Osteoblast (primary cell): ENCODE results near the gene ASGR1. TPM values are rescaled to one million over a fixed set of nuclear protein-coding genes. Genes with fewer than 3 reads are reported as not detected.

Source experiments
- DNase-seq: peaks from one replicate; pipeline ENCODE4 v3.0.0; 2011; ENCODE audit warnings: low spot score, mixed read lengths; ENCODE audit not compliant: insufficient read length; ENCODE audit errors: missing footprints
- H2AFZ ChIP-seq: 2 replicates; pipeline ENCODE4 v1.6.0; 2011; ENCODE audit warnings: mild to moderate bottlenecking, low read length
- H3K27ac ChIP-seq: 2 replicates; pipeline ENCODE4 v1.5.1; 2011; ENCODE audit warnings: mild to moderate bottlenecking, low read depth, low read length, moderate library complexity
- H3K27me3 ChIP-seq: 2 replicates; pipeline ENCODE4 v1.6.0; 2012; ENCODE audit warnings: mild to moderate bottlenecking, control low read depth, inconsistent platforms, low read length, moderate library complexity; ENCODE audit not compliant: insufficient read depth
- H3K36me3 ChIP-seq: 2 replicates; pipeline ENCODE4 v1.5.1; 2011; ENCODE audit warnings: mild to moderate bottlenecking, low read length, control low read depth, moderate library complexity; ENCODE audit not compliant: insufficient read depth
- H3K4me1 ChIP-seq: 2 replicates; pipeline ENCODE4 v1.5.1; 2011; ENCODE audit warnings: mild to moderate bottlenecking, low read length, control low read depth, moderate library complexity; ENCODE audit not compliant: insufficient read depth
- H3K4me2 ChIP-seq: 2 replicates; pipeline ENCODE4 v1.6.0; 2011; ENCODE audit warnings: mild to moderate bottlenecking, low read length; ENCODE audit not compliant: insufficient read depth
- H3K4me3 ChIP-seq: fragments of 200-600 bp; sonication (generic); 3 replicates; pipeline ENCODE4 v1.5.1; 2012; ENCODE audit warnings: mild to moderate bottlenecking, low read length, inconsistent platforms; ENCODE audit not compliant: insufficient read depth
- H3K79me2 ChIP-seq: 2 replicates; pipeline ENCODE4 v1.6.0; 2012; ENCODE audit warnings: mild to moderate bottlenecking, low read length, control low read depth, inconsistent platforms; ENCODE audit not compliant: insufficient read depth
- H3K9me3 ChIP-seq: 2 replicates; pipeline ENCODE4 v1.5.1; 2011; ENCODE audit warnings: low read depth, low read length, control low read depth
- H4K20me1 ChIP-seq: 2 replicates; pipeline ENCODE4 v1.6.0; 2012; ENCODE audit warnings: mild to moderate bottlenecking, low read length, control low read depth; ENCODE audit not compliant: insufficient read depth
- small RNA-seq: library from RNA; depleted of rRNA; stranded (forward); fragments of <200 nt; gene quantifications from one replicate; pipeline ENCODE3, GENCODE V24; 2012
- total RNA-seq: library from RNA; depleted of rRNA; stranded (reverse); fragments of >200 nt; gene quantifications from 2 replicates; pipeline ENCODE4 v1.2.3, GENCODE V29; 2012
- TF ChIP-seq, protein P1 (sequence below): IDR thresholded peaks from 2 replicates; pipeline ENCODE4 v1.5.1; 2011; ENCODE audit warnings: mild to moderate bottlenecking, low read depth, low read length, moderate library complexity; ENCODE audit errors: extremely low read depth

ASGR1 gene
- total RNA-seq, 1 donor, result 1.1 TPM

DNA sequence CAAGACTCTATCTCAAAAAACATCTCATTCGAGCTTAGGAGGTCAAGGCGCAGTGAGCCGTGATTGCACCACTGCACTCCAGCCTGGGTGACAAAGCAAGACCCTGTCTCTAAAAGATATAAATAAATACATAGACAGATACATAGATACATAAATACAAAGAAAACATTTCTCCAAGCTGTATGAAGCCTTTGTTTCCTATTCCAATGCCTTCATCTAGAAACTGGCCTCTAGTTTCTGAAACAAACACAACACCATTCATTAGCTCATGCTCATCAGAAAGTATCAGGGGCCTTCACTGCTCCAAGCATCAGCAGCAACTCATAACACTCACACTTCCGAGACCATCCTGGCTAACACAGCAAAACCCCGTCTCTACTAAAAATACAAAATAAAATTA is 54.2 kb downstream of the ASGR1 start:
- Histone ChIP-seq H3K36me3 (no peaks in the 10 kb centered on the region), H4K20me1 (no peaks in the 10 kb centered on the region), H2AFZ (no peak overlapping the region), H3K79me2 (no peaks in the 10 kb centered on the region), H3K4me3 (no peak overlapping the region), H3K27me3 (peaks cover 2% of the 10 kb centered on the region), H3K4me1 (peaks cover 4% of the 10 kb centered on the region), H3K9me3 (no peaks in the 10 kb centered on the region), H3K4me2 (no peak overlapping the region), H3K27ac (no peak overlapping the region)
- TF ChIP-seq, protein P1, sequence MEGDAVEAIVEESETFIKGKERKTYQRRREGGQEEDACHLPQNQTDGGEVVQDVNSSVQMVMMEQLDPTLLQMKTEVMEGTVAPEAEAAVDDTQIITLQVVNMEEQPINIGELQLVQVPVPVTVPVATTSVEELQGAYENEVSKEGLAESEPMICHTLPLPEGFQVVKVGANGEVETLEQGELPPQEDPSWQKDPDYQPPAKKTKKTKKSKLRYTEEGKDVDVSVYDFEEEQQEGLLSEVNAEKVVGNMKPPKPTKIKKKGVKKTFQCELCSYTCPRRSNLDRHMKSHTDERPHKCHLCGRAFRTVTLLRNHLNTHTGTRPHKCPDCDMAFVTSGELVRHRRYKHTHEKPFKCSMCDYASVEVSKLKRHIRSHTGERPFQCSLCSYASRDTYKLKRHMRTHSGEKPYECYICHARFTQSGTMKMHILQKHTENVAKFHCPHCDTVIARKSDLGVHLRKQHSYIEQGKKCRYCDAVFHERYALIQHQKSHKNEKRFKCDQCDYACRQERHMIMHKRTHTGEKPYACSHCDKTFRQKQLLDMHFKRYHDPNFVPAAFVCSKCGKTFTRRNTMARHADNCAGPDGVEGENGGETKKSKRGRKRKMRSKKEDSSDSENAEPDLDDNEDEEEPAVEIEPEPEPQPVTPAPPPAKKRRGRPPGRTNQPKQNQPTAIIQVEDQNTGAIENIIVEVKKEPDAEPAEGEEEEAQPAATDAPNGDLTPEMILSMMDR, result no peak
- DNase-seq, result peak; percentile 14

DNA sequence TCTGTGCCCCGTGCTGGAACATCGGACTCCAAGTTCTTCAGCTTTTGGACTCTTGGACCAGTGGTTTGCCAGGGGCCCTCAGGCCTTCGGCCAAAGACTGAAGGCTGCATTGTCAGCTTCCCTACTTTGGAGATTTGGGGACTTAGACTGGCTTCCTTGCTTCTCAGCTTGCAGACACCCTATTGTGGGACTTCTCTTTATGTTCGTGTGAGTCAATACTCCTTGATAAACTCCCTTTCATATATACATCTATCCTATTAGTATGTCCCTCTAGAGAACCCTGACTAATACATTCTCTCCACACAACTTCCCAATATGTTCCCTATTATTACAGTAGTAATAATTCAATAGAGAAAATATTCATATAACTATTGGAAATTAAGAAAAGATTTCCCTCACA is 55.3 kb downstream of the ASGR1 start:
- Histone ChIP-seq H3K4me2 (no peak overlapping the region), H3K27me3 (peaks cover 7% of the 10 kb centered on the region), H3K4me3 (no peak overlapping the region), H3K79me2 (no peaks in the 10 kb centered on the region), H3K9me3 (no peaks in the 10 kb centered on the region), H3K36me3 (no peaks in the 10 kb centered on the region), H3K27ac (no peak overlapping the region), H4K20me1 (no peaks in the 10 kb centered on the region), H2AFZ (no peak overlapping the region), H3K4me1 (peaks cover 4% of the 10 kb centered on the region)
- TF ChIP-seq, protein P1, result no peak
- no peak for DNase-seq

Small RNAs within 50 kb of the gene (small RNA-seq; reads per million reads assigned to genes)
- gene AC120057.4, result not detected
- gene MIR324, result 384 reads per million, percentile 98 among the genes with 10 or more reads in this experiment

Other genes starting within 250 kb of the ASGR1 start
- gene ALOX12, start 183.3 kb downstream of the ASGR1 start, total RNA-seq, result not detected in 2 replicates
- gene RNASEK, start 166.7 kb downstream of the ASGR1 start, total RNA-seq, result 37.3 and 38.9 TPM in 2 replicates
- not detected in 2 replicates for gene BCL6B, start 156.3 kb downstream of the ASGR1 start, total RNA-seq
- gene SLC16A13, start 143.4 kb downstream of the ASGR1 start, total RNA-seq, result 1.2 and 1.4 TPM in 2 replicates
- 0.29 and 0.36 TPM in 2 replicates for gene SLC16A11, start 135.3 kb downstream of the ASGR1 start, total RNA-seq
- gene CLEC10A, start 99.1 kb downstream of the ASGR1 start, total RNA-seq, result not detected in 2 replicates
- under 0.01 TPM in 1 of 2 replicates, not detected in the other for gene ASGR2, start 64.5 kb downstream of the ASGR1 start, total RNA-seq
- gene DLG4, start 40.5 kb upstream of the ASGR1 start, total RNA-seq, result 10.1 and 11.8 TPM in 2 replicates
- 162 and 163 TPM in 2 replicates for gene ACADVL, start 40.6 kb upstream of the ASGR1 start, total RNA-seq
- 106 and 123 TPM in 2 replicates for gene DVL2, start 55.1 kb upstream of the ASGR1 start, total RNA-seq
- 53.2 and 55.4 TPM in 2 replicates for gene PHF23, start 60.1 kb upstream of the ASGR1 start, total RNA-seq
- gene GABARAP, start 63.1 kb upstream of the ASGR1 start, total RNA-seq, result 396 and 422 TPM in 2 replicates
- gene CTDNEP1, start 72.4 kb upstream of the ASGR1 start, total RNA-seq, result 29.8 and 31.8 TPM in 2 replicates
- gene ELP5, start 72.8 kb upstream of the ASGR1 start, total RNA-seq, result 21.7 and 26.2 TPM in 2 replicates
- gene CLDN7, start 83.1 kb upstream of the ASGR1 start, total RNA-seq, result 0.36 and 1.8 TPM in 2 replicates
- gene SLC2A4, start 102.3 kb upstream of the ASGR1 start, total RNA-seq, result under 0.01 and 0.29 TPM in 2 replicates
- gene YBX2, start 115.3 kb upstream of the ASGR1 start, total RNA-seq, result under 0.01 TPM in 1 of 2 replicates, not detected in the other
- gene EIF5A, start 128.3 kb upstream of the ASGR1 start, total RNA-seq, result 436 and 491 TPM in 2 replicates
- 46.9 and 48.1 TPM in 2 replicates for gene GPS2, start 136.0 kb upstream of the ASGR1 start, total RNA-seq
- 14.7 and 18.8 TPM in 2 replicates for gene NEURL4, start 150.0 kb upstream of the ASGR1 start, total RNA-seq
- 0.59 TPM in 1 of 2 replicates, not detected in the other for gene ACAP1, start 157.2 kb upstream of the ASGR1 start, total RNA-seq
- 11.5 and 11.9 TPM in 2 replicates for gene KCTD11, start 172.8 kb upstream of the ASGR1 start, total RNA-seq
- gene TMEM95, start 175.8 kb upstream of the ASGR1 start, total RNA-seq, result not detected in 2 replicates
- 0.36 TPM in 1 of 2 replicates, not detected in the other for gene TNK1, start 201.7 kb upstream of the ASGR1 start, total RNA-seq
- 19.4 and 27.9 TPM in 2 replicates for gene PLSCR3, start 215.2 kb upstream of the ASGR1 start, total RNA-seq
- gene TMEM256, start 224.7 kb upstream of the ASGR1 start, total RNA-seq, result 59.4 and 84.6 TPM in 2 replicates
- 5.3 and 5.8 TPM in 2 replicates for gene NLGN2, start 228.5 kb upstream of the ASGR1 start, total RNA-seq
- not detected in 2 replicates for gene SPEM1, start 241.0 kb upstream of the ASGR1 start, total RNA-seq
- not detected in 2 replicates for gene SPEM2, start 246.2 kb upstream of the ASGR1 start, total RNA-seq
- gene SPEM3, start 249.5 kb upstream of the ASGR1 start, total RNA-seq, result not detected in 2 replicates